Nephron (organoid): Measurements from ENCODE around the gene CAMK2G.

Experiments
- H3K27ac Mint-ChIP-seq, 3 experiments: 2 replicates each; pipeline ENCODE4 v1.8.0; 2020; ENCODE audit warnings: mixed read lengths in 3 of 3, mild to moderate bottlenecking in 2 of 3, moderate library complexity in 1 of 3
- H3K27me3 Mint-ChIP-seq: 2 replicates; pipeline ENCODE4 v1.8.0; 2021; ENCODE audit warnings: low read depth, mild to moderate bottlenecking, moderate library complexity, mixed read lengths
- H3K36me3 Mint-ChIP-seq: 2 replicates; pipeline ENCODE4 v1.8.0; 2020; ENCODE audit warnings: low read depth, mixed read lengths
- H3K4me1 Mint-ChIP-seq: 2 replicates; pipeline ENCODE4 v1.8.0; 2020; ENCODE audit warnings: mixed read lengths
- H3K4me3 Mint-ChIP-seq, 3 experiments: 2 replicates each; pipeline ENCODE4 v1.8.0; 2020; ENCODE audit warnings: mild to moderate bottlenecking in 3 of 3, mixed read lengths in 3 of 3, moderate library complexity in 2 of 3
- H3K9me3 Mint-ChIP-seq: 2 replicates; pipeline ENCODE4 v1.8.0; 2020; ENCODE audit warnings: mixed read lengths
- TF ChIP-seq, protein P1 (sequence below), 3 experiments: fragments of 200-600 bp; sonication (generic); IDR thresholded peaks; one replicate each; pipeline ENCODE4 v1.5.0; 2021; ENCODE audit warnings: antibody characterized with exemption in 3 of 3; ENCODE audit not compliant: unreplicated experiment in 3 of 3

The CAMK2G gene

GRCh38 chr10:73858750-73859427, 15.5 kb downstream of the CAMK2G start:
- TF ChIP-seq, protein P1, sequence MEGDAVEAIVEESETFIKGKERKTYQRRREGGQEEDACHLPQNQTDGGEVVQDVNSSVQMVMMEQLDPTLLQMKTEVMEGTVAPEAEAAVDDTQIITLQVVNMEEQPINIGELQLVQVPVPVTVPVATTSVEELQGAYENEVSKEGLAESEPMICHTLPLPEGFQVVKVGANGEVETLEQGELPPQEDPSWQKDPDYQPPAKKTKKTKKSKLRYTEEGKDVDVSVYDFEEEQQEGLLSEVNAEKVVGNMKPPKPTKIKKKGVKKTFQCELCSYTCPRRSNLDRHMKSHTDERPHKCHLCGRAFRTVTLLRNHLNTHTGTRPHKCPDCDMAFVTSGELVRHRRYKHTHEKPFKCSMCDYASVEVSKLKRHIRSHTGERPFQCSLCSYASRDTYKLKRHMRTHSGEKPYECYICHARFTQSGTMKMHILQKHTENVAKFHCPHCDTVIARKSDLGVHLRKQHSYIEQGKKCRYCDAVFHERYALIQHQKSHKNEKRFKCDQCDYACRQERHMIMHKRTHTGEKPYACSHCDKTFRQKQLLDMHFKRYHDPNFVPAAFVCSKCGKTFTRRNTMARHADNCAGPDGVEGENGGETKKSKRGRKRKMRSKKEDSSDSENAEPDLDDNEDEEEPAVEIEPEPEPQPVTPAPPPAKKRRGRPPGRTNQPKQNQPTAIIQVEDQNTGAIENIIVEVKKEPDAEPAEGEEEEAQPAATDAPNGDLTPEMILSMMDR (IDR thresholded peaks at IDR 0.05; ENCODE audit: unreplicated experiment in 3 of 3) = no peak
- Mint-ChIP-seq H3K27ac (no peak overlapping the region), H3K9me3 (no peaks in the 10 kb centered on the region), H3K27me3 (no peaks in the 10 kb centered on the region), H3K4me1 (no peaks in the 10 kb centered on the region), H3K36me3 (peaks cover 28% of the 10 kb centered on the region), H3K4me3 (no peak overlapping the region)

- TF ChIP-seq, protein P1 (IDR thresholded peaks at IDR 0.05; ENCODE audit: unreplicated experiment in 3 of 3) = no peak
- Mint-ChIP-seq H3K36me3 (peaks cover 32% of the 10 kb centered on the region), H3K4me1 (no peaks in the 10 kb centered on the region), H3K27ac (no peak overlapping the region), H3K9me3 (no peaks in the 10 kb centered on the region), H3K4me3 (no peak overlapping the region), H3K27me3 (no peaks in the 10 kb centered on the region)
Observed at GRCh38 chr10:73858013-73858708, 16.2 kb downstream of the CAMK2G start.

DNA sequence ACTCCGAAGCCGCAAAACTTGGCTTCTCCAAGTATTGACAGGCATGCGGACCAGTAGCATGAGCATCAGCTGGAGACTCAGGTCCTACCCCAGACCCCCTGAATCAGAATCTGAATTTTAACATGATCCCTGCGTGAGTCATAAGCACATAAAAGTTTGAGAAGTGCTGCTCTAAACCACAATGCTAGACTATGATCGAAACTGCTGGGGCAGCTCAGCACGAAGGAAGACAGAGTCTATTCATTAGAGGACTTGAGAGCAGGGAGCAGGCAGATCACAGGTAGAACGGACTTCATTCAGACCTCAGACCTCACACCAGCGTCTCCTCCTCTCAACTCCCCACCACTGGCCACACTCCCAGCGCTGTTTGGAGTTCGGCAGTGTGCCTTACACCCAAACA, 16.9 kb downstream of the CAMK2G start:
- Mint-ChIP-seq H3K4me1 (no peaks in the 10 kb centered on the region), H3K36me3 (peaks cover 33% of the 10 kb centered on the region), H3K4me3 (no peak overlapping the region)

DNA sequence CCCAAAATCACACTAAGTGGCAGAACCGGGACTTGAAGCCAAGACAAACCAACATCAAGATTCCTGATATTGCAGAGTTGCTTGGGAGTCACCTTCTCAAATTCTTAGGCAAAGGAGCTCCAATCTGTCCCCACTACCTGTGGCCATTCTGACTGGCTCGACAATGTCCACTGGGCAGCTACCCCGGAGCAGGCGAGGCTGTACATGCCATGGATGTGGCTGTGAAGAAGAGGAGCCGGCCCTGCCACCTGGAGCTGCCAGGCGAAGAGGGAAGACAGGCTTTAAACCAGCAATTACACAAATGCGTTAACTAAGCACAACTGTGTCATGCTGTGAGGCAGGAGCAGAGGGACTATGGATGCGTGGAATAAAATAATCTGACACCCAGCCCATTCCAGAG, 18.1 kb downstream of the CAMK2G start:
- no peaks in the 10 kb centered on the region for H3K9me3 Mint-ChIP-seq
- peaks cover 39% of the 10 kb centered on the region for H3K36me3 Mint-ChIP-seq
- H3K4me1 Mint-ChIP-seq = peaks cover under 1% of the 10 kb centered on the region
- H3K27ac Mint-ChIP-seq = no peak overlapping the region
- TF ChIP-seq, protein P1 (IDR thresholded peaks at IDR 0.05; ENCODE audit: unreplicated experiment in 3 of 3) = no peak
- no peaks in the 10 kb centered on the region for H3K27me3 Mint-ChIP-seq
- H3K4me3 Mint-ChIP-seq = no peak overlapping the region

More for the DNA sequence above, 16.9 kb downstream of the CAMK2G start:
- TF ChIP-seq, protein P1 (IDR thresholded peaks at IDR 0.05; ENCODE audit: unreplicated experiment in 3 of 3) = no peak
- Mint-ChIP-seq H3K27ac (no peak overlapping the region), H3K9me3 (no peaks in the 10 kb centered on the region), H3K27me3 (no peaks in the 10 kb centered on the region)

GRCh38 chr10:73855413-73855812, 18.9 kb downstream of the CAMK2G start:
- Mint-ChIP-seq H3K27ac (no peak overlapping the region), H3K4me1 (peaks cover 8% of the 10 kb centered on the region), H3K27me3 (no peaks in the 10 kb centered on the region), H3K4me3 (no peak overlapping the region), H3K9me3 (no peaks in the 10 kb centered on the region), H3K36me3 (peaks cover 37% of the 10 kb centered on the region)
- TF ChIP-seq, protein P1 (IDR thresholded peaks at IDR 0.05; ENCODE audit: unreplicated experiment in 3 of 3) = no peak
